Activated CD4-positive, alpha-beta T cell treated with anti-CD3 and anti-CD28 coated beads, Interleukin-2, amount 50 U/mL, for 16 hours (primary cell): ENCODE data around the gene TPM1.
"Not testable (repeated sequence)": the region's sequence is repeated elsewhere in the genome, so short reads cannot be mapped to it uniquely, and the experiment has no call there.

Experiments used
- DNase-seq: peaks from one replicate; pipeline ENCODE4 v3.0.0-alpha.2; 2020

TPM1 gene

GRCh38 chr15:63041974-63042876 is at the start of gene TPM1:
TSS of gene TPM1 (plus strand) at chr15:63042747. CDS start at chr15:63042830, 83 bp downstream.
- DNase-seq: no peak

- DNase-seq: no peak
Observed at GRCh38 chr15:62993066-62993465, 49.5 kb upstream of the TPM1 start.

GRCh38 chr15:62993632-62994031 is 48.9 kb upstream of the TPM1 start:
- not testable (repeated sequence) for DNase-seq

- no peak for DNase-seq
Observed at GRCh38 chr15:62994439-62994838, 48.1 kb upstream of the TPM1 start.

- DNase-seq: no peak
Observed at GRCh38 chr15:62994975-62995681, 47.4 kb upstream of the TPM1 start.

DNA sequence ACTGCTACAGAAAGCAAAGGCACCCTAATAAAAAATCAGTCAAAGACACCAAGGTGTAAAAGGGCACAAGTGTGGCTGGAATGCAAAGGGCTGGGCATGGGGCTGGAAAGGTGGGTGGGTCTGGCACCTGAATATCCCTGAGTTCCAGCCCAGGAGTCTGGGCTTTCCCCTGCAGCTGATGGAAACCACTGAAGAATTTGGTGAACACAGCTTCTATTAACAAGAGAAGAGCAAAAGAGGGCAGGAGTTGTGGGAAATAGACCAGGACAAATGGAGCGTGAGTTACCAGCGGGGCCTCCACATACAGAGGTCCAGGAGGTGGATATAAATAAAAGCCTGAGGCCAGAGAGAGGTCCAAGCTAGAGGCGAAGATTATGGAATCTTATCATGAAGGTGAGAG is 45.1 kb upstream of the TPM1 start:
- no peak for DNase-seq

DNA sequence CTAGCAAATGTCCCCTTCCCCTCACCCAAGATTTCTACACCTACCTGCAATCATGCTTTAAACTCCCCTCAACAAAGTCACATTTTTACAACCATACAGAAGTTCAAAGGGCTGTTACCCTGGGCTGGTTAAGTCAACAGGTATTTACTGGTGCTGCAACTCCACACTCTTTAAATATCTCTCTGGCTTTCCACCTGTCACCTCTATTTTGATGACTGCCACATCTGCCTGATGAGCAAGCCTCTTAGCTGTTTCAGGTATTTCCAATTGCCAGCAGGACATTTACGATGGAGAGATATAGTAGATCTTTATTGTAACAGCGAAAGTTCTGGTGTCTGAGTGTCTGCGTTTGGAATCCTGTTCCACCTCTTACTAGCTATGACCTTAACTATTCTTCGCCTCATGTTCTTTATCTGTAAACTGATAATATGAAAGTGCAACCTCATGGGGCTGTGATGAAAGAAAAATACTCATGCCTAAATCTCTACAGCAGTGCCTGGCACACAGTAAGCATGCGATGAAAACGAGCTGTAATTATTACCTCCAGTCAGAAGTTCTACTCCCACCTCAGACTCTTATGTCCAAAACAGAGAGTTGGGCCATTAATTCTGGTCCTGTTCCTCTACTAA is 44.2 kb upstream of the TPM1 start:
- no peak for DNase-seq

DNA sequence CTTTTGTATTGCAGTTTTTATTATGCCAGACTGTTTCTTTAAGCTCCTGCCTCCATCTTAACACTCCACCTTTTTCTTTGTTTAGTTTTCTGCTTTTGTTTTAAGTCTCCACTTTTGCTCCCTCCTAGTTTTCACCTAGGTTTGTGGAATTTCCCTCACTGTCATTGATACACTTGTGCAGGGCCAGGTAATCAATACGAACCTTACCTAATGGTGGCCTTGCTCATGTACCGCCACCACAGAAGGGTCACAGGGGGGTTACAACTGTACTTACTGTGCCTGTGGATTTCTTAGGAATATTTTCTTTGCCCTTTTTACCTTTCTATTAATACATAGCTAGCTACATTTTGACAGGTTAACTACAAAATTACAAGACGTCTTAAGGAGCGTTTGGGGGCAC is 43.4 kb upstream of the TPM1 start:
- DNase-seq: no peak

DNA sequence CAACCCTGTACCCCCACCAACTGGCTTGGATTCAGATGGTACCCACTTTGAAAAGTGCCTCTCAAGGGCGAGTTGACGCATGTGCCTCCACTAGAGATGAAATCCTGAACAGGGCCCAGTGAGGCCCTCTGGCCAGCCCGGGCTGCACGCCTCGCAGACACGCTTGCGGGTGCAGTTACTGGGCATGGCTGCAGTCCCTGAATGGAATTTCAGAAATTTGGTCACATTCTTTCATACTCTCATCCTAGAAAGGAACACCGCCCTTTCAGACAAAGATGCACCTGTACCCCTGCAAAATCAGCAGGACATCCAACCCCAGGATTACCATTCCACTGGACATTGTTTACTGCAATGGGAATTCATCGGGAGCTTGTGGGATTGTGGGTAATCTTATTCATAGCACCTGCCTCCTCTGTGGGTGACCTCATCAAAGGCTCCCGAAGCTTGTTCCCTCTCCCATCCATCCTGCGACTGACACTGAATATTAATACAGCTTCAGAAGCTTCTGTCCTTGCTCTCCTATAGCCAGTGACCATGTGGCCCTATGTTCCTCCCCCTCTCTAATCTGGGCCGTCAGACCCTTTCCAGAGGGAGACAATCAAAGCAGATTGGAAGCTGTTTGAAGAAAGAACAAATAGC is 42.5 kb upstream of the TPM1 start:
- no peak for DNase-seq

DNA sequence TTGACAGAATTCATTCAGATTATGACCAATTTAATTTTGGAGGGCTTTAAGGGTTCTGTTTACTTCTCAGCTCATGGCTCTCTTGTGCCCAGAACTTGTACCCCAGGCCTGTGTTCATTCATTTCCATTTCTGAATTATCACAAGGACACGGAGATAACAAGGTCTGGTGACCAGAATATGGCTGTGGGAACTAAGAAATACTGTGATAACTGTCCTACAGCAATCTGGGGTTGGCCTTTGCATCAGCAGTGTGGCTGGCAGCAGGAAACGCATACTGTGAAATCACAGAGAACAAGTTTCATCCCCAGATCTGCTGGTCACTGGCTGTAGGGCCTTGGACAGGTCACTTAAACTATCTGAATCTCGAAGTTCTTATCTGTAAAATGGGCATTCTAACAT is 41.8 kb upstream of the TPM1 start:
- DNase-seq: no peak

GRCh38 chr15:63004211-63004610 is 38.3 kb upstream of the TPM1 start:
- no peak for DNase-seq

- no peak for DNase-seq
Observed at GRCh38 chr15:63006032-63006878, 36.3 kb upstream of the TPM1 start.

GRCh38 chr15:63008333-63009049 is 34.1 kb upstream of the TPM1 start:
- DNase-seq: no peak

DNA sequence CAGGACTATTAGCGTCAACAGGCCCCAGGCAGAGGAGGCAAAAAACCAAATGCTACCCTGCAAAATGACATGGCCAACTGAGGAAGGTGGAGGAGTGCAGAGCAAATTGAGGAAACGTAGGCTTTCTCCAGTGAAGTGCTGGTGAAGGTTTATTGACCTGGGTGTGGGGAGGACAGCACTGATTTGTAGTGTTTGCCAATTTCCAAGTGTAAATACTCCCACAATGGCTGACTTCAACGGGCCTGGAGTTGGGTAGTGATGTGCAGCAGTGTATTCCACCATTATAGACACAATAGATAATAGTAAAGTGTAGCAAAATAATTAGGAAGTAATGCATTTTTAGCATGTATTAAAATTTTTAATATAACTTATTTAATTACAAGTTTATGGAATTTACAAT is 32.2 kb upstream of the TPM1 start:
- DNase-seq: no peak

DNA sequence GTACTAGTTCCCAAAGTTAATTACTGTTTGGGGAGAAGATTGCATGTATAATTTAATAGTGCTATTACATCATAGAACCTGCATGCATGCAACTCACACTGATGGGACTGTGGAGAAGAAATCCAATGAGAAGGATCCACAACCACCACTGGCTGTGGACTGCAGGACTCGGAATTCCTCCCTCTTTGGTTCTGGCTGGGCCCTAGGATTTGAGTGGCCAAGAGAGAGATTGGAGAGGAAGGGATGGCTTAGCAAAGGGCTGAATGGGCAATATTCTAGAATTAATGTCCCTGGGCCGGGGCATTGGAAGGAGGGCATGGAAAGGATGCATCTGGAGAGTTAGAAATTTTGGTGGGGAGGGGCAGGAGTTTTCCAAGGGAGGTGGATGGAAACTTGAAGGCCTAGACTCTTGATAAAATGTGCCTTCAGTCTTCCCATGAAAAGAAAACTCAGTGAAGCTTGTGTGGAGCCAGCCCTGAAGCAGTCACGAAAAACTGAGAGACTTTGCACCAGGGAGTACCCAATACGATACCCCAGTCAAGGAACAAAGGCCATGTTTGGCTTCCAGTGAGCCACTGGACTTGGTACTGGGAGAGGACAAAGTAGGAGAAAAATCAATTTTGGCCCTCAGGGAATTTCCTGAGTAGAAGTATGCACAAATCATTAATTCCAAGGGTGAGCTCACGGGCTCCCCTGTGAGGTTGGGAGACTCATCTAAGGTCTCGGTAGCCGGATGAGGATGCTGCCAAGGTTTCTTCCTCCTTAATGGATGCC is 31.4 kb upstream of the TPM1 start:
- no peak for DNase-seq

DNA sequence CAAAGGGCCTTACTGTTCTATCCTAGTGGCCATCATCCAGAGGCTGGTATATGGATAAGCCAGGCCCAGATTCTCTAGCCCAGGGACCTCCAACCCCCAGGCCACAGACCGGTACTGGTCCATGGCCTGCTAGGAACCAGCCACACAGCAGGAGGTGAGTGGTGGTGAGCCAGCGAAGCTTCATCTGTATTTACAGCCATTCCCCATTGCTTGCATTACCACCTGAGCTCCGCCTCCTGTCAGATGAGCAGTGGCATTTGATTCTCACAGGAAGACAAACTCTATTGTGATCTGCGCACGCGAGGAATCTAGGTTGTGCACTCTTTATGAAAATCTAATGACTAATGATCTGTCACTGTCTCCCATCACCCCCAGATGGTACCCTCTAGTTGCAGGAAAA is 30.1 kb upstream of the TPM1 start:
- DNase-seq: no peak

GRCh38 chr15:63013052-63013808 is 29.3 kb upstream of the TPM1 start:
- DNase-seq: no peak

DNA sequence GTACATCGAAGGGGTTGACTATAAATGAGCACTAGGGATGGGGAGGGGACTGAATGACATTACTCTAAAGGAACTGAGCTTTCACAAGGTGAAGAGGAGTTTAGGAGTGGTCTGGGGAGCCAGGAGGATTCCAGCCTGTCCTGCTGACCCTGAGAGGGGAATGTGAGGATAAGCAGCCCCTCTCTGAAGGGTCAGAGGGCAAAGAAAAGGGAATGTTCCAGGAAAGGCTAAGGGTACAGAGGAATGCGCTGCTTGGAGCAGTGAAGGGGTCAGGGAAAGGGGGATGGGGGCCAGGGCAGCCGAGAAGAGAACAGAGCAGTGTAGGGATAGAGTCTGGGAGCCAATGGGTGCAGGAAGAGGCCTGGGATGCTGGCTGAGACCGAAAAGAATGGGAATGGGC is 28.0 kb upstream of the TPM1 start:
- DNase-seq: no peak

DNA sequence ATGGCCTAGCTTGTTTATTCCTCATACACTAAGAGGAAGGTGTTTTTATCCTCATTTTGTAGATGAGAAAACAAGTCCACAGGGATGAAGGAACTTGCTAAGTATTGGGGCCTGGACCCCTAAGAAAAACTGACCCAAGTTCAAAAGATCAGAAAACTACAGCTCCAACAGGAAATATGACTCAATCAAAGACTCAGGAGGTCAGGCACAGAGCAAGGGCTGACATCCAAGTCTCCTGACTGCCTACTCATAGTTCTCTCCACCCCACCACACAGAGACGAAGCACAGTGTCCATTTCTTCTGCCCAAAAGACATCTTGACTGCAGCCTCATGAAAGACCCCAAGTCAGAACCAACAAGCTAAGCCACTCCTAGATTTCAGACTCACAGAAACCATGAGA is 26.9 kb upstream of the TPM1 start:
- DNase-seq: peak; percentile 14

DNA sequence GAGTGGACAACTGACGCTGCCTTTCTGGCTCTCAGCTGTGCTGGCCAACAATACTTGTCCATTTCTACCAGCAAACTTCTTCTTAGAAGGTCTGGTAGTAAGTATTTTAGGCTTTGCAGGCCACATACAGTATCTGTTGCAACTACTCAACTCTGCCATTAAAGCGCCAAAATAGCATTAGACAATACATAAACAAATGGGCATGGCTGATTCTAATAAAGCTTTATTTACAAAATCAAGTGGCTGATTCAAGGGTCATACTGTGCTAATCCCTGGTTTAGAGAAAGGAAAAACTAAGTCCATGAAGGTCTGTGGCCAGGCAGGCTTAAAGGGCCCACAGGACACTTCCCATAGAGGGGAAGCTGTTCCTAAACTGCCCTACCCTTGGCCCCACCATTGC is 26.3 kb upstream of the TPM1 start:
- DNase-seq: no peak
